ENCODE results near the gene METAP1D. TPM values are rescaled to one million over a fixed set of nuclear protein-coding genes. Genes with fewer than 3 reads are reported as not detected.

Gene METAP1D
- polyA plus RNA-seq, 1 of the 3 experiments (the other 2 are of a cell fraction): 10.3 TPM

GRCh38 chr2:172098287-172098649, 98.5 kb downstream of the METAP1D start:
- 83% methylated on average over 1 of the region's 1 CpG for WGBS (ENCODE audit: low lambda C conversion rate)
- no peak overlapping the region for H2AFZ ChIP-seq (ENCODE audit: low read depth)
- no peak overlapping the region for H3K4me3 ChIP-seq (ENCODE audit: low read depth in 2 of 2, low read length in 1 of 2)
- no peaks in the 10 kb centered on the region for H3K36me3 ChIP-seq (replicated peaks in 1 of 2; ENCODE audit: control insufficient read depth in 1 of 2, insufficient read depth in 2 of 2, low read length in 1 of 2)
- no peak overlapping the region; the same call in 1 of the 2 replicates for H3K9ac ChIP-seq
- H3K4me1 ChIP-seq (ENCODE audit: control insufficient read depth in 1 of 2, insufficient read depth in 2 of 2, low read depth in 1 of 2, low read length in 1 of 2): peaks cover 22 to 36% of the 10 kb centered on the region in 2 experiments
- no peaks in the 10 kb centered on the region for H3K79me2 ChIP-seq (ENCODE audit: insufficient read depth)
- POLR2A ChIA-PET: no interaction called here
- peaks cover 56% of the 10 kb centered on the region for H3K27me3 ChIP-seq (ENCODE audit: insufficient read depth)
- peak; percentile 16 for DNase-seq
- peak overlapping the region; percentile 75 for H3K4me2 ChIP-seq
- no peaks in the 10 kb centered on the region for H3K9me3 ChIP-seq
- peak overlapping the region in 1 of 2 experiments; percentile 51; a peak in 1 of 4 replicates for H3K27ac ChIP-seq (ENCODE audit: low read depth in 2 of 2, low read length in 1 of 2)
- H3K9me2 ChIP-seq: no peaks in the 10 kb centered on the region
- CTCF ChIA-PET: interaction anchor here (1.4 to 2.0 kb wide), 4 partner anchors 10 to 394 kb away, joined by 3 to 6 read pairs (median 5); no protein-coding TSS in a partner anchor
- peaks cover 28% of the 10 kb centered on the region for H3F3A ChIP-seq (replicated peaks; ENCODE audit: insufficient read depth)
- no peak for TF ChIP-seq REST (IDR thresholded peaks at IDR 0.05; ENCODE audit: low read depth, low read length)
- no peak for TF ChIP-seq NFIC (IDR thresholded peaks at IDR 0.05; ENCODE audit: borderline replicate concordance)
- 0 out of 2 replicates have a peak, but pooled peaks cover 9% of the 10 kb centered on the region for H4K20me1 ChIP-seq (ENCODE audit: insufficient read depth)

GRCh38 chr2:172098650-172099471, 99.1 kb downstream of the METAP1D start:
- Histone ChIP-seq H3K36me3 (replicated peaks in 1 of 2; ENCODE audit: control insufficient read depth in 1 of 2, insufficient read depth in 2 of 2, low read length in 1 of 2) (no peaks in the 10 kb centered on the region), H3F3A (replicated peaks; ENCODE audit: insufficient read depth) (peaks cover 26% of the 10 kb centered on the region), H3K9me2 (no peaks in the 10 kb centered on the region), H3K9ac (peak overlapping the region; percentile 53; the same call in 1 of the 2 replicates), H4K20me1 (ENCODE audit: insufficient read depth) (0 out of 2 replicates have a peak, but pooled peaks cover 3% of the 10 kb centered on the region), H3K9me3 (no peaks in the 10 kb centered on the region), H2AFZ (ENCODE audit: low read depth) (peak overlapping the region; percentile 61; the same call in 1 of the 2 replicates), H3K27me3 (ENCODE audit: insufficient read depth) (peaks cover 50% of the 10 kb centered on the region), H3K4me1 (ENCODE audit: control insufficient read depth in 1 of 2, insufficient read depth in 2 of 2, low read depth in 1 of 2, low read length in 1 of 2) (peaks cover 22 to 39% of the 10 kb centered on the region in 2 experiments), H3K4me3 (ENCODE audit: low read depth in 2 of 2, low read length in 1 of 2) (peak overlapping the region; percentile 41 to 58), H3K79me2 (ENCODE audit: insufficient read depth) (no peaks in the 10 kb centered on the region), H3K27ac (ENCODE audit: low read depth in 2 of 2, low read length in 1 of 2) (peak overlapping the region in 1 of 2 experiments; percentile 51; a peak in 2 of 4 replicates), H3K4me2 (peak overlapping the region; percentile 75)
- ChIA-PET CTCF (interaction anchor here (0.8 to 2.0 kb wide), 7 partner anchors 8 to 528 kb away, joined by 3 to 6 read pairs (median 5); no protein-coding TSS in a partner anchor), POLR2A (no interaction called here)
- WGBS (ENCODE audit: low lambda C conversion rate): 6% methylated on average over 32 of the region's 61 CpGs
- DNase-seq: peak; percentile 69
- no peak for TF ChIP-seq FOXM1 (IDR thresholded peaks at IDR 0.05; ENCODE audit: low read depth)
- TF ChIP-seq ZBTB33 (IDR thresholded peaks at IDR 0.05; ENCODE audit: borderline replicate concordance, low read depth): no peak
- TF ChIP-seq SMC3 (IDR thresholded peaks at IDR 0.05; ENCODE audit: low read depth, low read length): no peak
- TF ChIP-seq EZH2phosphoT487 (IDR thresholded peaks at IDR 0.05; ENCODE audit: borderline replicate concordance, low read depth): no peak
- no peak for TF ChIP-seq RFX5 (IDR thresholded peaks at IDR 0.05; ENCODE audit: low read length)
- peak; percentile 51 for TF ChIP-seq FOSL2 (IDR thresholded peaks at IDR 0.05; ENCODE audit: borderline replicate concordance, low read depth)
- no peak for TF ChIP-seq POLR2AphosphoS5 (IDR thresholded peaks at IDR 0.05; ENCODE audit: low read depth, low read length)
- peak in 1 of 2 experiments; percentile 34; a peak in 1 of 4 replicates for TF ChIP-seq EP300 (IDR thresholded peaks at IDR 0.05; ENCODE audit: borderline replicate concordance in 1 of 2, low read depth in 1 of 2, low read length in 1 of 2)
- no peak for TF ChIP-seq MXI1 (IDR thresholded peaks at IDR 0.05; ENCODE audit: low read depth, low read length)
- TF ChIP-seq MEF2A (IDR thresholded peaks at IDR 0.05; ENCODE audit: borderline replicate concordance, low read depth): no peak
- no peak for TF ChIP-seq RCOR1 (IDR thresholded peaks at IDR 0.05; ENCODE audit: low read length)
- TF ChIP-seq CHD2 (IDR thresholded peaks at IDR 0.05; ENCODE audit: low read length, partially characterized antibody): no peak
- no peak for TF ChIP-seq FOXJ3 (CRISPR knock-in tag; IDR thresholded peaks at IDR 0.05)
- no peak for TF ChIP-seq GATA2 (CRISPR knock-in tag; IDR thresholded peaks at IDR 0.05)
- no peak; the same call in 1 of the 2 replicates for TF ChIP-seq RXRA (IDR thresholded peaks at IDR 0.05; ENCODE audit: borderline replicate concordance, low read depth)
- TF ChIP-seq TCF12 (IDR thresholded peaks at IDR 0.05): peak; percentile 38; the same call in 1 of the 2 replicates
- no peak for TF ChIP-seq TAF1 (IDR thresholded peaks at IDR 0.05; ENCODE audit: borderline replicate concordance, low read depth, low read length)
- TF ChIP-seq USF2 (IDR thresholded peaks at IDR 0.05; ENCODE audit: borderline replicate concordance, low read depth, low read length): no peak

Measured in SK-N-SH (cell line).